NCI-H1048 (cell line): ENCODE data around the gene MCTP1.

Experiments used
- DNase-seq: peaks from one replicate; lab custom pipeline; 2025; lab: John Stamatoyannopoulos, UW

Gene MCTP1

GRCh38 chr5:95284572-95285408 is at the start of gene MCTP1:
MCTP1 (minus strand) TSS chr5:95285094.
- no peak for DNase-seq

GRCh38 chr5:95332158-95332557 is 47.3 kb upstream of the MCTP1 start:
- DNase-seq: no peak

GRCh38 chr5:95331358-95331757 is 46.5 kb upstream of the MCTP1 start:
- no peak for DNase-seq

- no peak for DNase-seq
These were observed 42.3 kb upstream of the MCTP1 start for GRCh38 chr5:95327211-95327610.

- no peak for DNase-seq
These were observed 32.8 kb upstream of the MCTP1 start for GRCh38 chr5:95317687-95318086.

- no peak for DNase-seq
These were observed 32.2 kb upstream of the MCTP1 start for GRCh38 chr5:95317085-95317484.

- no peak for DNase-seq
These were observed 19.8 kb upstream of the MCTP1 start for GRCh38 chr5:95304711-95305110.

- DNase-seq: no peak
These were observed 13.8 kb upstream of the MCTP1 start for GRCh38 chr5:95298651-95299050.

GRCh38 chr5:95296291-95296690 is 11.4 kb upstream of the MCTP1 start:
- DNase-seq: no peak

GRCh38 chr5:95285409-95285755 is 488 bp upstream of the MCTP1 start:
- DNase-seq: no peak

GRCh38 chr5:95283761-95284571 is 928 bp downstream of the MCTP1 start:
- DNase-seq: no peak

- DNase-seq: no peak
These were observed 1.8 kb downstream of the MCTP1 start for GRCh38 chr5:95283022-95283615.

- no peak for DNase-seq
These were observed 3.7 kb downstream of the MCTP1 start for GRCh38 chr5:95281226-95281625.

GRCh38 chr5:95280401-95281095 is 4.3 kb downstream of the MCTP1 start:
- DNase-seq: no peak

GRCh38 chr5:95274011-95274410 is 10.9 kb downstream of the MCTP1 start:
- DNase-seq: no peak

GRCh38 chr5:95272316-95272929 is 12.5 kb downstream of the MCTP1 start:
- DNase-seq: no peak

- DNase-seq: no peak
These were observed 21.8 kb downstream of the MCTP1 start for GRCh38 chr5:95262933-95263660.

GRCh38 chr5:95261437-95262175 is 23.3 kb downstream of the MCTP1 start:
- DNase-seq: no peak

- DNase-seq: no peak
These were observed 27.9 kb downstream of the MCTP1 start for GRCh38 chr5:95256991-95257390.

- DNase-seq: no peak
These were observed 28.4 kb downstream of the MCTP1 start for GRCh38 chr5:95256446-95256845.
